Naive thymus-derived CD4-positive, alpha-beta T cell (primary cell): ENCODE measurements around the gene CACNB4. TPM values are rescaled to one million over a fixed set of nuclear protein-coding genes. Genes with fewer than 3 reads are reported as not detected.

ENCODE experiments used
- ATAC-seq: fragments of 150-1000 bp; cut with Tn5 transposase; 2 replicates; pipeline ENCODE4 v1.10.0; 2021; ENCODE audit warnings: mild to moderate bottlenecking, moderate library complexity
- CTCF ChIA-PET: fragments of 350-600 bp; sonication (Branson Sonifier 250); formaldehyde crosslinking; loops from one replicate; lab custom pipeline; 2021; ENCODE audit warnings: antibody characterized with exemption; lab: Charles Lee
- POLR2A ChIA-PET: fragments of 350-600 bp; sonication (Branson Sonifier 250); formaldehyde crosslinking; loops from one replicate; lab custom pipeline; 2021; ENCODE audit warnings: antibody characterized with exemption, inconsistent platforms; lab: Charles Lee
- DNase-seq, 9 donors: peaks; one replicate each; pipeline versions ENCODE4 v3.0.0 to v3.0.0-alpha.2; 2020 to 2022; ENCODE audit warnings: mixed read lengths in 1 of 9
- H3K27ac ChIP-seq: one replicate; pipeline ENCODE4 v1.7.0; 2013; ENCODE audit warnings: mild to moderate bottlenecking, low read depth, low read length, moderate library complexity
- H3K27me3 ChIP-seq, 2 donors: one replicate each; pipeline ENCODE4 v1.7.0; 2013; ENCODE audit warnings: low read length in 2 of 2, mild to moderate bottlenecking in 2 of 2, moderate library complexity in 2 of 2; ENCODE audit not compliant: control insufficient read depth in 2 of 2, insufficient read depth in 2 of 2
- H3K36me3 ChIP-seq, 3 experiments: 1 replicate in 2 of 3; 2 replicates in 1 of 3; pipeline ENCODE4 v1.7.0; 2013; ENCODE audit warnings: low read length in 3 of 3, mild to moderate bottlenecking in 3 of 3, moderate library complexity in 1 of 3; ENCODE audit not compliant: insufficient read depth in 3 of 3, control insufficient read depth in 2 of 3
- H3K4me1 ChIP-seq, 2 donors: one replicate each; pipeline ENCODE4 v1.7.0; 2013; ENCODE audit warnings: low read length in 2 of 2, mild to moderate bottlenecking in 2 of 2, moderate library complexity in 1 of 2; ENCODE audit not compliant: control insufficient read depth in 2 of 2, insufficient read depth in 2 of 2
- H3K4me3 ChIP-seq: 2 replicates; pipeline ENCODE4 v1.7.0; 2013; ENCODE audit warnings: mild to moderate bottlenecking, low read length
- H3K9me3 ChIP-seq, 3 experiments: 1 replicate in 2 of 3; 2 replicates in 1 of 3; pipeline ENCODE4 v1.7.0; 2013; ENCODE audit warnings: low read length in 3 of 3; ENCODE audit not compliant: control insufficient read depth in 2 of 3
- H3K27ac Mint-ChIP-seq, 9 donors: one replicate each; pipeline ENCODE4 v1.8.0; 2020 to 2022; ENCODE audit warnings: mixed read lengths in 9 of 9, mild to moderate bottlenecking in 8 of 9, moderate library complexity in 5 of 9, inconsistent platforms in 2 of 9
- H3K27me3 Mint-ChIP-seq, 5 donors: one replicate each; pipeline ENCODE4 v1.8.0; 2021 to 2022; ENCODE audit warnings: mixed read lengths in 5 of 5, mild to moderate bottlenecking in 1 of 5
- H3K36me3 Mint-ChIP-seq, 5 donors: one replicate each; pipeline ENCODE4 v1.8.0; 2020 to 2022; ENCODE audit warnings: mixed read lengths in 5 of 5, mild to moderate bottlenecking in 3 of 5, inconsistent platforms in 1 of 5
- H3K4me1 Mint-ChIP-seq, 7 donors: one replicate each; pipeline ENCODE4 v1.8.0; 2020 to 2022; ENCODE audit warnings: mixed read lengths in 7 of 7, mild to moderate bottlenecking in 3 of 7, inconsistent platforms in 1 of 7
- H3K4me3 Mint-ChIP-seq, 10 donors: one replicate each; pipeline ENCODE4 v1.8.0; 2020 to 2022; ENCODE audit warnings: mild to moderate bottlenecking in 10 of 10, mixed read lengths in 10 of 10, moderate library complexity in 6 of 10, inconsistent platforms in 2 of 10
- H3K9me3 Mint-ChIP-seq, 11 donors: one replicate each; pipeline ENCODE4 v1.8.0; 2020 to 2022; ENCODE audit warnings: mixed read lengths in 11 of 11, mild to moderate bottlenecking in 4 of 11, inconsistent platforms in 1 of 11, moderate library complexity in 1 of 11
- intact Hi-C, 2 donors: fragments of 100-400 bp; cut with micrococcal nuclease; formaldehyde crosslinking; loops; one replicate each; pipeline ENCODE4 v1.15.1; 2023
- polyA plus RNA-seq, 2 donors: library from polyadenylated mRNA; unstranded; fragments of 300-500 nt; fragmentation: Illumina TruSeq; gene quantifications; one replicate each; pipeline ENCODE4 v1.2.3, GENCODE V29; 2021
- total RNA-seq, 6 experiments: library from RNA in 5 of 6; stranded (reverse) in 5 of 6; gene quantifications; 1 replicate in 5 of 6; 2 replicates in 1 of 6; pipeline ENCODE4 v1.2.3 and lab custom pipeline; 2021 to 2026

CACNB4 gene
- total and polyA plus RNA-seq, 7 experiments from 2014 or later = 0.16 to 2.5 (median 0.42) TPM; not detected in 2

DNA sequence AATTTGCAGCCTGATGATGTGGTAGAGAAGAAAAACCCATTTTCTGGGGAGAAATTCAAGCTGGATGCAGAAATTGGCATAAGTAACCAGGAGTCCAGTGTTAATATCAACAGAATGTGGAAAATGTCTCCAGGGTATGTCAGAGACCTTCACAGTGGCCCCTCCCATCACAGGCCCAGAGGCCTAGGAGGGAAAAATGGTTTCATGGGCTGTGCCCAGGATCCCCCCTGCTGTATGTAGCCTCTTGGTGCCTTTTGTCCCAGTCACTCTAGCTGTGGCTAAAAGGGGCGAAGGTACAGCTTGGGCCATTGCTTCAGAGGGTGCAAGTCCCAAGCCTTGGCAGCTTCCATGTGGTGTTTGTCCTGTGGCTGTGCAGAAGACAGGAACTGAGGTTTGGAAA is 40.2 kb downstream of the CACNB4 start:
- Mint-ChIP-seq H3K9me3 (peaks cover 0 to 15% (median 5%) of the 10 kb centered on the region in 11 donors), H3K27me3 (peaks cover 6 to 27% (median 25%) of the 10 kb centered on the region in 5 donors), H3K4me3 (no peak overlapping the region), H3K4me1 (peaks cover 0 to 2% (median 0%) of the 10 kb centered on the region in 7 donors), H3K27ac (no peak overlapping the region), H3K36me3 (peaks cover 0 to 6% (median 0%) of the 10 kb centered on the region in 5 donors)
- ChIA-PET POLR2A (no interaction called here), CTCF (no interaction called here)
- DNase-seq (no peak), ATAC-seq (no peak)
- Histone ChIP-seq H3K4me1 (no peaks in the 10 kb centered on the region), H3K27ac (no peak overlapping the region), H3K27me3 (no peaks in the 10 kb centered on the region), H3K9me3 (no peaks in the 10 kb centered on the region), H3K36me3 (no peaks in the 10 kb centered on the region), H3K4me3 (no peak overlapping the region)
- intact Hi-C loops = no loop called here

GRCh38 chr2:152056418-152056817 is 42.4 kb downstream of the CACNB4 start:
- Histone ChIP-seq H3K36me3 (no peaks in the 10 kb centered on the region), H3K4me1 (no peaks in the 10 kb centered on the region), H3K9me3 (no peaks in the 10 kb centered on the region), H3K4me3 (no peak overlapping the region), H3K27ac (no peak overlapping the region), H3K27me3 (no peaks in the 10 kb centered on the region)
- DNase-seq = no peak
- peaks cover 0 to 14% (median 12%) of the 10 kb centered on the region in 5 donors for H3K27me3 Mint-ChIP-seq
- no peak overlapping the region for H3K4me3 Mint-ChIP-seq
- no peak for ATAC-seq
- POLR2A ChIA-PET = no interaction called here
- H3K9me3 Mint-ChIP-seq = peaks cover 0 to 15% (median 5%) of the 10 kb centered on the region in 11 donors
- no peaks in the 10 kb centered on the region for H3K4me1 Mint-ChIP-seq
- no peak overlapping the region for H3K27ac Mint-ChIP-seq
- CTCF ChIA-PET = no interaction called here
- intact Hi-C loops = no loop called here
- peaks cover 0 to 6% (median 0%) of the 10 kb centered on the region in 5 donors for H3K36me3 Mint-ChIP-seq

- no peaks in the 10 kb centered on the region for H3K9me3 ChIP-seq
- no peak overlapping the region for H3K4me3 ChIP-seq
- no peaks in the 10 kb centered on the region for H3K4me1 ChIP-seq
- intact Hi-C loops = no loop called here
- CTCF ChIA-PET = no interaction called here
- Mint-ChIP-seq H3K9me3 (peaks cover 0 to 15% (median 5%) of the 10 kb centered on the region in 11 donors), H3K27ac (no peak overlapping the region), H3K27me3 (peaks cover 0 to 14% (median 12%) of the 10 kb centered on the region in 5 donors), H3K36me3 (peaks cover 0 to 6% (median 0%) of the 10 kb centered on the region in 5 donors), H3K4me3 (no peak overlapping the region), H3K4me1 (no peaks in the 10 kb centered on the region)
- H3K36me3 ChIP-seq = no peaks in the 10 kb centered on the region
- no peaks in the 10 kb centered on the region for H3K27me3 ChIP-seq
- DNase-seq (no peak), ATAC-seq (peak; percentile 64)
- POLR2A ChIA-PET = no interaction called here
- no peak overlapping the region for H3K27ac ChIP-seq
Observed at GRCh38 chr2:152055366-152056108, 43.3 kb downstream of the CACNB4 start.

DNA sequence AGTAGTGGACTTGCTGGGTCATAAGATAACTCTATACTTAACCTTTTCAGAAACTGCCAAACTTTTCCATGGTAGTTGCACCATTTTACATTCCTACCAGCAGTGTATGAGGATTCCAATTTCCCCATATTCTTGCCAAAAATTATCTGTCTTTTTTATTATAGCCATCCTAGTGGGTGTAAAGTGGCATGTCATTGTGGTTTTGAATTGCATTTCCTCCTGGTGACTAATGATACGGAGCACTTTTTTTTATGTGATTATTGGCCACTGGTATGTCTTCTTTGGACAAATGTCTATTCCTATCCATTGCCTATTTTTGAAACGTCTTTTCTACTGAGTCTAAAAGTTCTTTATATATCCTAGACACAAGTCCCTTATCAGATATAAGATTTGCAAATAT is 44.3 kb downstream of the CACNB4 start:
- H3K4me1 ChIP-seq = no peaks in the 10 kb centered on the region
- Mint-ChIP-seq H3K4me3 (no peak overlapping the region), H3K4me1 (peaks cover 0 to 2% (median 0%) of the 10 kb centered on the region in 7 donors), H3K27me3 (peaks cover 0 to 12% (median 9%) of the 10 kb centered on the region in 5 donors), H3K9me3 (peaks cover 0 to 11% (median 4%) of the 10 kb centered on the region in 11 donors), H3K27ac (no peak overlapping the region), H3K36me3 (peaks cover 0 to 6% (median 0%) of the 10 kb centered on the region in 5 donors)
- ATAC-seq = peak; percentile 62
- ChIA-PET CTCF (no interaction called here), POLR2A (no interaction called here)
- DNase-seq = no peak
- H3K4me3 ChIP-seq = no peak overlapping the region
- H3K27me3 ChIP-seq = no peaks in the 10 kb centered on the region
- no peaks in the 10 kb centered on the region for H3K36me3 ChIP-seq
- no peak overlapping the region for H3K27ac ChIP-seq
- H3K9me3 ChIP-seq = no peaks in the 10 kb centered on the region
- intact Hi-C loops = no loop called here

- DNase-seq (no peak), ATAC-seq (peak; percentile 30)
- H3K4me3 ChIP-seq = no peak overlapping the region
- H3K4me1 ChIP-seq = no peaks in the 10 kb centered on the region
- H3K9me3 ChIP-seq = no peaks in the 10 kb centered on the region
- Mint-ChIP-seq H3K9me3 (no peaks in the 10 kb centered on the region), H3K4me3 (no peak overlapping the region), H3K36me3 (no peaks in the 10 kb centered on the region), H3K27ac (no peak overlapping the region), H3K27me3 (peaks cover 2 to 11% (median 2%) of the 10 kb centered on the region in 5 donors), H3K4me1 (peaks cover 0 to 2% (median 0%) of the 10 kb centered on the region in 7 donors)
- no peaks in the 10 kb centered on the region for H3K27me3 ChIP-seq
- intact Hi-C loops = no loop called here
- POLR2A ChIA-PET = no interaction called here
- H3K36me3 ChIP-seq = no peaks in the 10 kb centered on the region
- CTCF ChIA-PET = no interaction called here
- H3K27ac ChIP-seq = no peak overlapping the region
Observed at GRCh38 chr2:152051436-152051835, 47.4 kb downstream of the CACNB4 start.

- Histone ChIP-seq H3K27ac (no peak overlapping the region), H3K4me3 (no peak overlapping the region), H3K9me3 (no peaks in the 10 kb centered on the region), H3K36me3 (no peaks in the 10 kb centered on the region), H3K27me3 (no peaks in the 10 kb centered on the region), H3K4me1 (no peaks in the 10 kb centered on the region)
- ChIA-PET POLR2A (no interaction called here), CTCF (interaction anchor here (0.7 kb wide), 1 partner anchor 13 kb away, joined by 4 read pairs; no protein-coding TSS in a partner anchor)
- Mint-ChIP-seq H3K27ac (no peak overlapping the region), H3K27me3 (peaks cover 0 to 15% (median 0%) of the 10 kb centered on the region in 5 donors), H3K9me3 (no peaks in the 10 kb centered on the region), H3K36me3 (no peaks in the 10 kb centered on the region), H3K4me3 (no peak overlapping the region), H3K4me1 (peaks cover 0 to 2% (median 0%) of the 10 kb centered on the region in 7 donors)
- DNase-seq (no peak), ATAC-seq (no peak)
- intact Hi-C loops = no loop called here
Observed at GRCh38 chr2:152050915-152051314, 47.9 kb downstream of the CACNB4 start.
